Natural killer cell (primary cell): ENCODE measurements around the gene THSD7B. TPM values are rescaled to one million over a fixed set of nuclear protein-coding genes. Genes with fewer than 3 reads are reported as not detected.

ENCODE experiments used
- ATAC-seq, 3 donors: fragments of 150-1000 bp in 2 of 3; fragments of 200-7000 bp in 1 of 3; cut with Tn5 transposase; 1 replicate in 1 of 3; 2 replicates in 2 of 3; pipeline ENCODE4 v1.10.0; 2021; ENCODE audit warnings: mild to moderate bottlenecking in 2 of 3, moderate library complexity in 2 of 3
- DNase-seq, 2 donors: peaks; one replicate each; pipeline versions ENCODE4 v3.0.0 to v3.0.0-alpha.2; 2013 to 2021; ENCODE audit warnings: mixed read lengths in 1 of 2
- H3K27ac ChIP-seq: one replicate; pipeline ENCODE4 v1.5.1; 2013; ENCODE audit warnings: mild to moderate bottlenecking, low read length
- H3K27me3 ChIP-seq: one replicate; pipeline ENCODE4 v1.6.1; 2013; ENCODE audit warnings: low read length; ENCODE audit not compliant: control insufficient read depth, insufficient read depth
- H3K36me3 ChIP-seq: one replicate; pipeline ENCODE4 v1.6.1; 2013; ENCODE audit warnings: low read length; ENCODE audit not compliant: control insufficient read depth, insufficient read depth
- H3K4me1 ChIP-seq: one replicate; pipeline ENCODE4 v1.6.1; 2013; ENCODE audit warnings: low read length; ENCODE audit not compliant: control insufficient read depth, insufficient read depth
- H3K4me3 ChIP-seq: one replicate; pipeline ENCODE4 v1.5.1; 2013; ENCODE audit warnings: low read length
- H3K9me3 ChIP-seq: one replicate; pipeline ENCODE4 v1.6.1; 2013; ENCODE audit warnings: low read length; ENCODE audit not compliant: control insufficient read depth, insufficient read depth
- H3K27ac Mint-ChIP-seq, 2 donors: one replicate each; pipeline ENCODE4 v1.8.0; 2022; ENCODE audit warnings: mild to moderate bottlenecking in 2 of 2, mixed read lengths in 2 of 2, moderate library complexity in 1 of 2
- H3K27me3 Mint-ChIP-seq, 2 donors: one replicate each; pipeline ENCODE4 v1.8.0; 2022; ENCODE audit warnings: low read depth in 2 of 2, mixed read lengths in 2 of 2
- H3K36me3 Mint-ChIP-seq: one replicate; pipeline ENCODE4 v1.8.0; 2022; ENCODE audit warnings: mixed read lengths
- H3K4me1 Mint-ChIP-seq, 2 donors: one replicate each; pipeline ENCODE4 v1.8.0; 2022; ENCODE audit warnings: mixed read lengths in 2 of 2
- H3K4me3 Mint-ChIP-seq: one replicate; pipeline ENCODE4 v1.8.0; 2022; ENCODE audit warnings: mild to moderate bottlenecking, moderate library complexity, mixed read lengths
- H3K9me3 Mint-ChIP-seq, 2 donors: one replicate each; pipeline ENCODE4 v1.8.0; 2022; ENCODE audit warnings: mixed read lengths in 2 of 2
- CTCF ChIP-seq: fragments of 200-600 bp; IDR thresholded peaks from one replicate; pipeline ENCODE4 v1.8.0; 2022; ENCODE audit warnings: antibody characterized with exemption
- WGBS: methylation state at CpG from one replicate; pipeline ENCODE4 v1.1.7; 2013; ENCODE audit warnings: missing lambda C conversion rate; ENCODE audit not compliant: insufficient coverage; 5-methylcytosine and 5-hydroxymethylcytosine counted together
- intact Hi-C: fragments of 100-400 bp; cut with micrococcal nuclease; formaldehyde crosslinking; loops from one replicate; pipeline ENCODE4 v1.14.2; 2022
- total RNA-seq, 4 donors: library from RNA; stranded (reverse); fragments of 120-200 nt in 1 of 4; gene quantifications; one replicate each; pipeline versions ENCODE4 v1.2.3 to v1.2.4, GENCODE V29; 2013 to 2022

Gene THSD7B
- total RNA-seq, 3 donors from 2014 or later (not counting 1 experiment from before 2014, with no cell fraction given), result not detected

- Histone ChIP-seq H3K4me1 (no peaks in the 10 kb centered on the region), H3K27ac (no peak overlapping the region), H3K36me3 (no peaks in the 10 kb centered on the region), H3K9me3 (no peaks in the 10 kb centered on the region), H3K4me3 (no peak overlapping the region), H3K27me3 (no peaks in the 10 kb centered on the region)
- Mint-ChIP-seq H3K27me3 (no peaks in the 10 kb centered on the region), H3K4me1 (no peaks in the 10 kb centered on the region), H3K27ac (no peak overlapping the region), H3K36me3 (no peaks in the 10 kb centered on the region), H3K9me3 (peaks cover 8 to 24% of the 10 kb centered on the region in 2 donors), H3K4me3 (no peak overlapping the region)
- no peak for TF ChIP-seq CTCF
- DNase-seq, result no peak
- intact Hi-C loops, result no loop called here
- 54% methylated on average over 1 of the region's 1 CpG for WGBS
- ATAC-seq, result no peak
Measured at GRCh38 chr2:137367361-137367760, 602.0 kb downstream of the THSD7B start.

- no peaks in the 10 kb centered on the region for H3K9me3 ChIP-seq
- ATAC-seq, result no peak
- H3K36me3 ChIP-seq, result no peaks in the 10 kb centered on the region
- H3K4me1 Mint-ChIP-seq, result no peaks in the 10 kb centered on the region
- no peaks in the 10 kb centered on the region for H3K36me3 Mint-ChIP-seq
- no peaks in the 10 kb centered on the region for H3K4me1 ChIP-seq
- WGBS, result 90% methylated on average over 1 of the region's 2 CpGs
- H3K4me3 ChIP-seq, result no peak overlapping the region
- no peak overlapping the region for H3K27ac ChIP-seq
- H3K4me3 Mint-ChIP-seq, result no peak overlapping the region
- no peaks in the 10 kb centered on the region for H3K27me3 ChIP-seq
- no peaks in the 10 kb centered on the region for H3K27me3 Mint-ChIP-seq
- H3K27ac Mint-ChIP-seq, result no peak overlapping the region
- H3K9me3 Mint-ChIP-seq, result peaks cover 4 to 19% of the 10 kb centered on the region in 2 donors
- intact Hi-C loops, result no loop called here
- no peak for DNase-seq
- TF ChIP-seq CTCF, result no peak
Measured at GRCh38 chr2:137369106-137369505, 603.8 kb downstream of the THSD7B start.

GRCh38 chr2:137379186-137379585, 613.8 kb downstream of the THSD7B start:
- H3K4me3 Mint-ChIP-seq, result no peak overlapping the region
- intact Hi-C loops, result no loop called here
- H3K9me3 ChIP-seq, result peaks cover 23% of the 10 kb centered on the region
- H3K4me3 ChIP-seq, result no peak overlapping the region
- DNase-seq (no peak), ATAC-seq (no peak)
- peaks cover 4 to 5% of the 10 kb centered on the region in 2 donors for H3K9me3 Mint-ChIP-seq
- H3K36me3 Mint-ChIP-seq, result no peaks in the 10 kb centered on the region
- H3K4me1 ChIP-seq, result no peaks in the 10 kb centered on the region
- no peaks in the 10 kb centered on the region for H3K27me3 ChIP-seq
- H3K4me1 Mint-ChIP-seq, result no peaks in the 10 kb centered on the region
- no peaks in the 10 kb centered on the region for H3K36me3 ChIP-seq
- H3K27me3 Mint-ChIP-seq, result no peaks in the 10 kb centered on the region
- H3K27ac Mint-ChIP-seq, result no peak overlapping the region
- H3K27ac ChIP-seq, result no peak overlapping the region
- WGBS, result 84% methylated on average over 3 of the region's 3 CpGs
- TF ChIP-seq CTCF, result no peak

GRCh38 chr2:137380610-137381009, 615.3 kb downstream of the THSD7B start:
- Mint-ChIP-seq H3K27me3 (no peaks in the 10 kb centered on the region), H3K27ac (no peak overlapping the region), H3K4me1 (no peaks in the 10 kb centered on the region), H3K9me3 (peaks cover 4% of the 10 kb centered on the region in 2 donors), H3K36me3 (no peaks in the 10 kb centered on the region), H3K4me3 (no peak overlapping the region)
- H3K9me3 ChIP-seq, result peaks cover 36% of the 10 kb centered on the region
- ATAC-seq (no peak), DNase-seq (no peak)
- no peak for TF ChIP-seq CTCF
- H3K4me3 ChIP-seq, result no peak overlapping the region
- WGBS, result 53% methylated on average over 4 of the region's 4 CpGs
- no peaks in the 10 kb centered on the region for H3K36me3 ChIP-seq
- H3K27me3 ChIP-seq, result no peaks in the 10 kb centered on the region
- H3K27ac ChIP-seq, result no peak overlapping the region
- intact Hi-C loops, result no loop called here
- H3K4me1 ChIP-seq, result no peaks in the 10 kb centered on the region
